Retinal pigment epithelial cell (primary cell): ENCODE data around the gene KRTAP10-2.

ENCODE experiments used
- DNase-seq: peaks from one replicate; pipeline ENCODE4 v3.0.0-alpha.2; 2010; ENCODE audit warnings: low read depth
- H3K4me3 ChIP-seq: 2 replicates; pipeline ENCODE4 v1.5.1; 2011; ENCODE audit warnings: mild to moderate bottlenecking, low read length, control low read depth, moderate library complexity
- TF ChIP-seq, protein P1 (sequence below): conservative IDR thresholded peaks from 2 replicates; pipeline ENCODE4 v1.5.1; 2011; ENCODE audit warnings: low read depth, low read length, control low read depth, inconsistent platforms

The KRTAP10-2 gene

DNA sequence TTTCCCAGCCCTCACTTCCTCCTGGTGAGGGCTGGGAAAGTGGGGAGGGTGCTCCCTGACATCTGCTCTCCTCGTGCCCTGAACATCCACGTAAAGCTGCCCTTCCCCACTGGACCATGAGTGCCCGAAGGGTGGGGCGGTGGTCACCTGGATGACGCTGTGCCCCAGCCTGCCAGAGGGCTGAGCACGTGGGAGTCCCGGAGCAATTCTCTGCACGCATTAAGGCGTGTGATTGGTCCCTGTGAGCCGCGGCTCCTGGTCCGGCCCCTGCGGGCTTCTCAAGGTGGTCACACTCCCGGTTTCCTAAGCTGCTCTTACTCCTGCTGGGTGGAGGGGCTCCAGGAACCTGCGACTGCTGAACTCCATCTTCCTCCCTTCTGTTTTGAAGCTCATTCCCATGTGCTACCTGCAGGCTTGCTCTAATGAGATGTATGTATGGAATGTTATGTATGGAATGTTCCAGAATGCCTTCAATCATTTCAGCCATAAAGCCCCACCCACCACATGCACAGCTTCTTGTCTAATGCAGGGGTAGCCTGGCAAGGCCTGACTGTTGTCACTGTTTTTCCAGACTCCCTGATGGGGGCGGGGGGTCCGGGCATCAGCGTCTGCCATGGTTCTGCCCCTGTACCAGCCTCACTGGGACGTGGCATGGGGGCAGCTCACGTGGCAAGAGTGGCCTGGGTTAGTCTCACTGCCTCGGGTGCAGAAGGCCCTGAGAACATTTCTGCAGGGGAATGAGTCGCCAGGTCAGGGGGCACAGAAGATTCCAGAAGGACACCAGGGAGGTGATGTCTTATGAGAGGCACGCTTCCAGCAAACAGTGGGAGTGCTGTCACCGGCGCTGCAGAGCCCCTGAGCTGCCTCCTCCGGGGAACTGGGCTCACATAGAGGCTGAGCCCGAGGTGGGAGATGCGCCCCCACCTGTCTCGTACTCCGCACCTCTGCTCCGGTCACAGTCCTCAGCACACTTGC is 30.7 kb downstream of the KRTAP10-2 start:
- H3K4me3 ChIP-seq: no peak overlapping the region
- TF ChIP-seq, protein P1, sequence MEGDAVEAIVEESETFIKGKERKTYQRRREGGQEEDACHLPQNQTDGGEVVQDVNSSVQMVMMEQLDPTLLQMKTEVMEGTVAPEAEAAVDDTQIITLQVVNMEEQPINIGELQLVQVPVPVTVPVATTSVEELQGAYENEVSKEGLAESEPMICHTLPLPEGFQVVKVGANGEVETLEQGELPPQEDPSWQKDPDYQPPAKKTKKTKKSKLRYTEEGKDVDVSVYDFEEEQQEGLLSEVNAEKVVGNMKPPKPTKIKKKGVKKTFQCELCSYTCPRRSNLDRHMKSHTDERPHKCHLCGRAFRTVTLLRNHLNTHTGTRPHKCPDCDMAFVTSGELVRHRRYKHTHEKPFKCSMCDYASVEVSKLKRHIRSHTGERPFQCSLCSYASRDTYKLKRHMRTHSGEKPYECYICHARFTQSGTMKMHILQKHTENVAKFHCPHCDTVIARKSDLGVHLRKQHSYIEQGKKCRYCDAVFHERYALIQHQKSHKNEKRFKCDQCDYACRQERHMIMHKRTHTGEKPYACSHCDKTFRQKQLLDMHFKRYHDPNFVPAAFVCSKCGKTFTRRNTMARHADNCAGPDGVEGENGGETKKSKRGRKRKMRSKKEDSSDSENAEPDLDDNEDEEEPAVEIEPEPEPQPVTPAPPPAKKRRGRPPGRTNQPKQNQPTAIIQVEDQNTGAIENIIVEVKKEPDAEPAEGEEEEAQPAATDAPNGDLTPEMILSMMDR: no peak
- DNase-seq: no peak

DNA sequence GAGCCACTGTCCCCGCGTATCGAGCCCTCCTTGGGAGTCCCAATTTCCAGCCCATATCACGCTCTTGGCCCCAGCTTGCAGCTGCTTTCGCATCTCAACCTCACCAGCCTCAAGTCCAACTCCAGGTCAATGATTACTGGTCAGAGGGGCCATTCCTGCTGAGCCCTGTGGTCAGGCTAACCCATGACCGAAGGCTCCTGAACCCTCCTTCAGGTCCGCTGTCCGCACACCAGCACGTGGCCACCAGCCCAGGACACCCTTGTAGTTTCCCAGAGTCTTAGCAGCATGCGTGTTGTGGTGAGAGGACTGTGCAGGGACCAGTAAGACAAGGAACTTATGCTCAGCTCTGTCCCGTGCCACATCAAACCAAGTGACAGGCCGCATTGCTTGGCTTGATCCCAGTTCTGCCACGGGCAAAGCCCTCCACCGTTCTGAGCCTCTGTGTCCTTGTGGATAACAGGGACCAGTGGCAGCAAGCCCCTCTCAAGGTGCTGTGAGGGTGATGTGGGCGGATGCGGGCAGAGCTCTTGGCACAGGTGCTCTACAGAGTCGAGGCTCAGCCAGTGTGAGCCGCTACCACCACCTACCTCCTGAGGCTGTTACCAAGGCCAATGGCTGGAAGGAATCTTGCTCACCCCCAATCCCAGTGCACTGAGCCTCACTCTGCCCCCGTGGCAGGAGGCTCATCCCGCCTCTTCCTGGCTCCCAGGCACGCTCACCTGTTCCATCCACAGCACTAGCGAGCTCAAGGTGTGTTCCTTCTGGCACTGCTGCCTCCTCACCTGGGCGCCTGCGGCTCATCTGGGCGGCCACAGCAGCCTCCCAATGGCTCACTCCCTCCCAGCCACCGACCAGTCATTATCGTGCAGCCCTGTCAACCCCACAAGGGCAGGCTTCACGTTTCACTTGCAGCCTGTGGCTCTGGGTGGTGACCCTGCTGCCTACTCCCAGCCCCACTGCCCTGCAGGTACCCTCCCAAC is 31.7 kb downstream of the KRTAP10-2 start:
- H3K4me3 ChIP-seq: no peak overlapping the region
- DNase-seq: no peak
- TF ChIP-seq, protein P1: no peak

DNA sequence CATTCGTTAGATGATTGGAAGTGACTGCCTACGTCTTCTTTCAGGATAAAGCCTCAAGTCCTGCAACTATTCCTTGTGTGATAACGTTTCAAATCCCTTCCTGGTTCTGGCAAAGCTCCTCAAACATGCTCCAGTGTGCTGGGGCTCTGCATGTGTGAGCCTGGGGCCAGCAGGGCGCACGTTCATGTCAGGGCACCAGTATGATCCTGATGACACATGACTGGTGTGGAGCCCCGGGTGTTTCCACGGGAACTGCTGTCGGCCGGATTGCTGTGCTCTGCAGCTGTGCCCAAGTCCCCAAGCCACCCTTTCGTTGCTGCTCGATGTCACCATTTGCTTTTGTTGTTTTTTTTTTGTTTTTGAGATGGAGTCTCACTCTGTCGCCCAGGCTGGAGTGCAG is 32.6 kb downstream of the KRTAP10-2 start:
- no peak for DNase-seq
- H3K4me3 ChIP-seq: no peak overlapping the region
- TF ChIP-seq, protein P1: no peak

DNA sequence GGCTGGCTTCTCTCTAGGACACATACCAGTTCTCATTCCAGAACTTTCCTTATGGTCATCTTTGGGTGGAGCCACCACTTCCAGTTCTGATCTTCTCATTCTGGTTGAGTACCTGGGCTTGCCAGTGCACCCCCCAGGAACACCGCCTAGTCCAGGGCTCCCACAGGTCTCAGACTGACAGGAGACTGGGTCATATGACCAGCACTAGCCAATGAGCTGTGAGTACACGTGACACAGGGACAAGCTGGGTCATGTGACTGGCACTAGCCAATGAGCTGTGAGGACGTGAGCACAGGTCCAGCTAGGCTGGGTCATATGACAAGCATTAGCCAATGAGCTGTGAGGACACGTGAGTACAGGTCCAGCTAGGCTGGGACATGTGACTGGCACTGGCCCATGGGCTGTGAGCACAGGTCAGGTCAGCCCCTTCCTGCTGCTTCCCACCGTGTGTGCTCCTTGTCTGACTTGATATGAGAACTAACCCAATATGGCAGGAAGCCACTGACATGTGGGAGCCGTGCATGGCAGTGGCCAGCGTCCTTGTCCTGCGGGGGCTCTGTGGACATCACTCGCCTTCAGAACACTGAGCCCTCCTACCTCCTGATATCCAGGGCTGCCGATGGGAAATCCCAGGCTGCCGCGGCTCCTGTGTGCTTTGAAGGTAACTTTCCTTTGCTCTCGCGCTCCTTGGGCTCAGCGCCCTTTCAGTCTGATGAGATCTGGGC is 34.0 kb downstream of the KRTAP10-2 start:
- no peak for DNase-seq
- H3K4me3 ChIP-seq: no peak overlapping the region
- TF ChIP-seq, protein P1: no peak

DNA sequence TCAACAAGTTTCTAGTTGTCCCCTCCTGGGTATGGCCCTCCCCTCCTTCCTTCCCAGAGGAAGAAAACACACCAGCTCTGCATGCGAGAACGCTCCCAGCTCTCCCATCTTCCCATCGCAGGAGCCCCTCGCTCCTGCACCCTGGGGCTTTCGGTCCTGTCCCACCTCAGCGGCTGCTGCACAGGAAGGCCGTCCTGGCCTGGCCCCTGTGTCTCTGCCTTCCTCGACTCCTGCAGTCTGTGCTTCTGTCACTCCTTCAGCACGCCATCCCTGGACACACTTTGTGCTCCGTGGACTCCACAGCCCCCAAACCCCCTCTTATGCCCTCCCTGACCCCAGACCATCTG is 34.5 kb downstream of the KRTAP10-2 start:
- TF ChIP-seq, protein P1: no peak
- DNase-seq: no peak
- H3K4me3 ChIP-seq: no peak overlapping the region

DNA sequence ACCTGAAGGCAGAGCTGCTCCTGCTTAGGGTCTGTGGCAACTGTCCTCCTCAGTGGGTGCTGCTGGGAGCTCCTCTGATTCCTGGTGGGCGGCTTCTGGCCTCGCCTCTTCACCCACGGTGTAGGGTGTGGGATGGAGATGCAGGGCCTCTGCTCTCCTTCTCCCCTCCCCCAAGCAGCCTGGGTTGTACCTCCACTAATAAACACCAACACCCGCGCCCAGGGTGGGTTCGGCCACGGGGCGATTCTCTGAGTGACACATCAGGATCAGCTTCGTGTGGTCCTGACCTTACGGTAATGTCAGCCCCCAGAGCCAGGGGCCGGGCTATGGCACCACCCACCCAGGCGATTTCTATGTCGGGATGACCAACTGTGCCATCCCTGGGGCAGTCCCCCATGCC is 35.0 kb downstream of the KRTAP10-2 start:
- DNase-seq: no peak
- no peak overlapping the region for H3K4me3 ChIP-seq
- TF ChIP-seq, protein P1: no peak
